ENCODE data around the gene SIGLEC11. TPM values are rescaled to one million over a fixed set of nuclear protein-coding genes. Genes with fewer than 3 reads are reported as not detected.

SIGLEC11 gene
- total RNA-seq, 4 donors from 2014 or later, result 1.2 to 3.2 TPM; not detected in 2

DNA sequence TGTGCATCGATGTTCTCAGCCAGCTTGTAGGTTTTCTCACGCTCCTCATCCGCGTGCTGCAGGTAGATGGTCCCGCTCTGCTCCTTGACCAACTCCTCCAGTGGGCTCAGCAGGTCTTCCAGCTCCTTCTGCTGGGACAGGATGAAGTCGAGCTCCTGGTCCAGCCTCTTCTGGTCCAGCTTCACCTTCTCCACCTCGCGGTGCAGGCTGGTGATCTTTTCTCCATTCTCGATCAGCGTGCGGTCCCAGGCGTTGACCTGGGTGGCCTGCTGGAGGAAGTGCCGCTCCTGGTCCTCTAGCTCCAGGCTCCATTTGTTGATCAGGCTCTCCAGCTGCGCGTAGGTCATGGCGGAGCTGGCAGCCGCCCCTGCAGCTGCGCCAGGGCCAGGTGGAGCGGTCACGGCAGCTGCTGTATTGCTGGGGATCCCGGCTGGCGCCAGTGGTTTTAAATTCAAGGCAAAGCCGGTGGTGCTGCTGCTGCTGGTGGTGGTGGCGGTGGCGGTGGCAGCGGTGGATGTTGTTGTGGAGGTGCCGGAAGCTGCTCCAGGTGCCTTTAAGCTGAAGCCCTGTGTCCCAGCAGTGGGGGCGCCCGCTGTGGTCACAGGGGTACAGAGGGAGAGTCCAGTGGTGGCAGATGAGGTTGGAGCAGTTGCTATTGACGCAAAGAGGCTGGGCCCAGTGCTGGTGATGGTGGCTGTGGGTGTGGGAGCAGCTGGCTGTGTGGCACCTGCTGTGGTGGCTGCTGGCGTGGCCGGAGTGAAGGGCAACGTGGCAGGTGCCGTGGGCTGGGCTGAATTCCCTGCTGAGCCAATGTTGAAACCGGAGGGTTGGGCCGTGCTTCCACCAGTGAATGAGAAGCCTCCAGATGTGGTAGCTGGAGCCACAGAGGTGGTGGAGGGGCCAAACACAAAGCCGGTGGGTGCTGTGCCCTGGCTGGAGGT is 52.2 kb downstream of the SIGLEC11 start:
- intact Hi-C loops (cut with DNase I; ENCODE audit: low total_unique reads) (no loop called here), in situ Hi-C loops (cut with MboI; ENCODE audit: low pct_ligation_motif_present in 1 of 4, low pct_unique_long_range_greater_than_20kb in 1 of 4, low sequenced_read_pairs in 3 of 4) (no loop called here)
- Histone ChIP-seq H3K9me3 (no peaks in the 10 kb centered on the region), H3K27me3 (no peaks in the 10 kb centered on the region), H3K4me1 (peaks cover 0 to 14% (median 3%) of the 10 kb centered on the region in 4 donors), H3K27ac (no peak overlapping the region), H3K4me3 (no peak overlapping the region), H3K36me3 (peaks cover 0 to 16% (median 6%) of the 10 kb centered on the region in 4 donors)
- 97% methylated on average over 37 of the region's 37 CpGs; no CpG with 5 or more reads in 1 of the 2 donors for WGBS, 2 donors (ENCODE audit: low coverage in 1 of 2)
- no peak for DNase-seq
- TF ChIP-seq POLR2A (IDR thresholded peaks at IDR 0.05) (no peak), POLR2AphosphoS5 (IDR thresholded peaks at IDR 0.05) (no peak), EP300 (IDR thresholded peaks at IDR 0.05; ENCODE audit: low read depth) (no peak)
- TF ChIP-seq, protein P1, sequence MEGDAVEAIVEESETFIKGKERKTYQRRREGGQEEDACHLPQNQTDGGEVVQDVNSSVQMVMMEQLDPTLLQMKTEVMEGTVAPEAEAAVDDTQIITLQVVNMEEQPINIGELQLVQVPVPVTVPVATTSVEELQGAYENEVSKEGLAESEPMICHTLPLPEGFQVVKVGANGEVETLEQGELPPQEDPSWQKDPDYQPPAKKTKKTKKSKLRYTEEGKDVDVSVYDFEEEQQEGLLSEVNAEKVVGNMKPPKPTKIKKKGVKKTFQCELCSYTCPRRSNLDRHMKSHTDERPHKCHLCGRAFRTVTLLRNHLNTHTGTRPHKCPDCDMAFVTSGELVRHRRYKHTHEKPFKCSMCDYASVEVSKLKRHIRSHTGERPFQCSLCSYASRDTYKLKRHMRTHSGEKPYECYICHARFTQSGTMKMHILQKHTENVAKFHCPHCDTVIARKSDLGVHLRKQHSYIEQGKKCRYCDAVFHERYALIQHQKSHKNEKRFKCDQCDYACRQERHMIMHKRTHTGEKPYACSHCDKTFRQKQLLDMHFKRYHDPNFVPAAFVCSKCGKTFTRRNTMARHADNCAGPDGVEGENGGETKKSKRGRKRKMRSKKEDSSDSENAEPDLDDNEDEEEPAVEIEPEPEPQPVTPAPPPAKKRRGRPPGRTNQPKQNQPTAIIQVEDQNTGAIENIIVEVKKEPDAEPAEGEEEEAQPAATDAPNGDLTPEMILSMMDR (IDR thresholded peaks at IDR 0.05), result no peak

DNA sequence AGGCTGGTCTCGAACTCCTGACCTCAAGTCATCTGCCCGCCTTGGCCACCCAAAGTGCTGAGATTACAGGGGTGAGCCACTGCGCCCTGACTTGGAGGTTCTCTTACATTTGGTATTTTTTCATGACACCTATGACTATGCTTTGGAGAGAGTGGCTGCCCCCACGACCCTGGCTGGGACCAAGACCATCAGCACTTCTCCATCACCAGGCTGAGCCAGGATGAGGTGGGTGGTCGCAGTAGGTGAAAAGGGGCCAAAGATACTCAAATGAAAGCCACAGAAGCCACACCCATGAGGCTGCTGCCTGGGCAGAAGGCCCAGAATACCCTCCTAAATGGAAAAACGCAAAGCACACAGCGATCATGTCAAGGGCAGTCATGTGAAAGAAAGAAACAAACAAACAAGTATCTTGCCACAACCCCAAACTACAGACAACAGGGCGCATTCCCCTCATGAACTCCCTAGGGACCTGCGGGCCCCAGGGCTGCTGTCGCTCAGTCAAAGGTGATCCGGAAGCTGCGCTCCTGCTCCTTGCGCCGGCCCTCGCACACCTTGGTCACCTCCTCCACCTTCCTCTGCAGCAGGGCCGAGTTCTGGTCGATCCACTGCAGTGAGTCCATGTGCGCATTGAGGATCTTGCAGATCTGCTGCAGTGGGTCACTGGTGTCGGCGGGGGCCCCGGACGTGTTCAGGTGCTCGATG is 53.1 kb downstream of the SIGLEC11 start:
- intact Hi-C loops (cut with DNase I; ENCODE audit: low total_unique reads) (no loop called here), in situ Hi-C loops (cut with MboI; ENCODE audit: low pct_ligation_motif_present in 1 of 4, low pct_unique_long_range_greater_than_20kb in 1 of 4, low sequenced_read_pairs in 3 of 4) (no loop called here)
- TF ChIP-seq, protein P1 (IDR thresholded peaks at IDR 0.05), result no peak
- TF ChIP-seq EP300 (IDR thresholded peaks at IDR 0.05; ENCODE audit: low read depth), result no peak
- TF ChIP-seq POLR2AphosphoS5 (IDR thresholded peaks at IDR 0.05), result no peak
- H3K4me3 ChIP-seq, result no peak overlapping the region
- WGBS, 2 donors (ENCODE audit: low coverage in 1 of 2), result 60 to 84% methylated on average over 2 to 23 of the region's 23 CpGs
- H3K27ac ChIP-seq, result no peak overlapping the region
- peaks cover 0 to 14% (median 6%) of the 10 kb centered on the region in 4 donors for H3K36me3 ChIP-seq
- H3K4me1 ChIP-seq, result peaks cover 0 to 14% (median 3%) of the 10 kb centered on the region in 4 donors
- no peak for DNase-seq
- H3K27me3 ChIP-seq, result no peaks in the 10 kb centered on the region
- no peaks in the 10 kb centered on the region for H3K9me3 ChIP-seq

DNA sequence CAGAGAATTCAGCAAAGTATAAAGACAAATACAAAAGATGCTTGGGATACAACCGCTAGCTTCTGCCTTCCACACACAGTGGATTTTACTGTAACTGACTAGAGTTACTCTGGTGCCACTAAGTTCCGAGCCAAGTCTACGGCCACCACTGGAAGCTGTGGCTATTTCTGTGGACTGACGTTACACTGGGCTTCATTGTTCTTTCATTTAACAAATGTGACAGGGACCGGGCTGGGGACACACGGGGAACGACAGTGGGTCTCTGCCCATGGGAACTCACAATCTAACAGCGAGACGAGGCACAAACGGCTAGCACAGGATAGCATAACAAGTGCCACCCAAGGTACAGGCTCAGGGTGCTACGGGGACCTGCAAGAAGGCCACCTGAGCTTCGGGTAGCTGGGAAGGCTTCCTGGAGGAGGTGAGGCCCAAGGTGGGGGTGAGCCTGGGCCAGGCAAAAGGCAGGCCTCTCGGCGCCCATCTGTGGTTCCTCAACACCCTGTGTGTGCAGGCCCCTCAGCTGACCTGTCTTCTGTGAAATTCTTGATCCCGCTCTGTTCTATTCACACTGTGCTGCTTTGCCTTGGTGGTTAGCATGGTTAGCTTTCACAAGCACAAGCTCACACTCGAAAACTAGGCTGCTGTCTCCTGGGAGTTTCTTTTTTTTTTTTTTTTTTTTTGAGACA is 54.0 kb downstream of the SIGLEC11 start:
- H3K4me1 ChIP-seq, result peaks cover 0 to 14% (median 3%) of the 10 kb centered on the region in 4 donors
- DNase-seq, result no peak
- WGBS, 2 donors (ENCODE audit: low coverage in 1 of 2), result 87 to 88% methylated on average over 6 to 16 of the region's 16 CpGs
- in situ Hi-C loops (cut with MboI; ENCODE audit: low pct_ligation_motif_present in 1 of 4, low pct_unique_long_range_greater_than_20kb in 1 of 4, low sequenced_read_pairs in 3 of 4), result no loop called here
- H3K4me3 ChIP-seq, result no peak overlapping the region
- no peak overlapping the region for H3K27ac ChIP-seq
- no peaks in the 10 kb centered on the region for H3K9me3 ChIP-seq
- H3K27me3 ChIP-seq, result no peaks in the 10 kb centered on the region
- peaks cover 0 to 12% (median 6%) of the 10 kb centered on the region in 4 donors for H3K36me3 ChIP-seq
- TF ChIP-seq POLR2A (IDR thresholded peaks at IDR 0.05), result no peak
- intact Hi-C loops (cut with DNase I; ENCODE audit: low total_unique reads), result no loop called here

DNA sequence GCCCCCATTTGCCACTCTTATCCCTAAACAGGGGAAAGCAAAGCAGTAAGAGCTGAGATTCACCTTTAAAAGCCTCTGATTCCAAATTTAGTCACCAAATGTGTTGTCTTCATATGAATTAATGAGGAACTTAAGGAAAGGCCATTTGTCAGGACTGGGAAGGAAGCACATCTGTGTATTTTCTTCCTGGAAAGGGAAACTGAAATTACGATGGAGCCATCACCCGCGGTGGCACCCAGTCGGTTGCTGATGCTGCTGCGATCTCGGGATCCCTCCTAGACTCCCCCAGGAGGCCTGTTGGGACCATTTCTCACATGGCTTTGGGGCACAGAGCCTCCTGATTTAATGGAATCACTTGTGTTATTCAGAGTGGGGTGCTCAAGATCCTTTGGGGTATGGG is 56.8 kb downstream of the SIGLEC11 start:
- in situ Hi-C loops (cut with MboI; ENCODE audit: low pct_ligation_motif_present in 1 of 4, low pct_unique_long_range_greater_than_20kb in 1 of 4, low sequenced_read_pairs in 3 of 4) (no loop called here), intact Hi-C loops (cut with DNase I; ENCODE audit: low total_unique reads) (no loop called here)
- H3K27me3 ChIP-seq, result no peaks in the 10 kb centered on the region
- H3K27ac ChIP-seq, result no peak overlapping the region
- no peaks in the 10 kb centered on the region for H3K9me3 ChIP-seq
- H3K36me3 ChIP-seq, result peaks cover 0 to 12% (median 6%) of the 10 kb centered on the region in 4 donors
- H3K4me1 ChIP-seq, result no peaks in the 10 kb centered on the region
- TF ChIP-seq POLR2AphosphoS5 (IDR thresholded peaks at IDR 0.05) (no peak), POLR2A (IDR thresholded peaks at IDR 0.05) (no peak), EP300 (IDR thresholded peaks at IDR 0.05; ENCODE audit: low read depth) (no peak)
- TF ChIP-seq, protein P1 (IDR thresholded peaks at IDR 0.05), result no peak
- no peak overlapping the region for H3K4me3 ChIP-seq
- DNase-seq, result no peak
- 28 to 51% methylated on average over 4 to 6 of the region's 6 CpGs for WGBS, 2 donors (ENCODE audit: low coverage in 1 of 2)

Other genes with a start within 250 kb of the SIGLEC11 start
- gene TSKS, start 197.9 kb downstream of the SIGLEC11 start, total RNA-seq, result 10 to 100 TPM in 1 of 4 donors, under 1 TPM in 2, not detected in 1; 0.32 to 12.7 (median 0.82) TPM
- 100 to 1,000 TPM in 2 of 4 donors, 10 to 100 TPM in 2; 71.1 to 125 (median 93.0) TPM for gene AP2A1, start 194.2 kb downstream of the SIGLEC11 start, total RNA-seq
- 10 to 100 TPM; 10.2 to 20.1 (median 13.1) TPM for gene FUZ, start 147.9 kb downstream of the SIGLEC11 start, total RNA-seq
- 10 to 100 TPM; 26.9 to 46.6 (median 38.7) TPM for gene MED25, start 142.9 kb downstream of the SIGLEC11 start, total RNA-seq
- gene PTOV1, start 110.0 kb downstream of the SIGLEC11 start, total RNA-seq, result 100 to 1,000 TPM in 1 of 4 donors, 10 to 100 TPM in 3; 62.3 to 203 (median 66.8) TPM
- 100 to 1,000 TPM in 2 of 4 donors, 10 to 100 TPM in 2; 60.8 to 128 (median 99.6) TPM for gene PNKP, start 93.6 kb downstream of the SIGLEC11 start, total RNA-seq
- gene AKT1S1, start 83.8 kb downstream of the SIGLEC11 start, total RNA-seq, result 10 to 100 TPM; 15.3 to 29.7 (median 22.7) TPM
- 10 to 100 TPM; 26.4 to 80.8 (median 47.9) TPM for gene TBC1D17, start 83.5 kb downstream of the SIGLEC11 start, total RNA-seq
- 1 to 10 TPM in 1 of 4 donors, not detected in 3; 2.1 TPM for gene IL4I1, start 64.3 kb downstream of the SIGLEC11 start, total RNA-seq
- gene ATF5, start 32.0 kb downstream of the SIGLEC11 start, total RNA-seq, result 10 to 100 TPM in 1 of 4 donors, 1 to 10 TPM in 3; 2.6 to 10.5 (median 5.4) TPM
- gene NUP62, start 31.7 kb downstream of the SIGLEC11 start, total RNA-seq, result 100 to 1,000 TPM in 1 of 4 donors, 10 to 100 TPM in 3; 30.3 to 136 (median 32.6) TPM
- gene VRK3, start 64.2 kb upstream of the SIGLEC11 start, total RNA-seq, result 10 to 100 TPM; 26.3 to 67.7 (median 50.0) TPM
- gene ZNF473, start 64.8 kb upstream of the SIGLEC11 start, total RNA-seq, result 10 to 100 TPM in 2 of 4 donors, 1 to 10 TPM in 1, under 1 TPM in 1; 1.00 to 60.2 (median 7.9) TPM
- not detected for gene IZUMO2, start 202.1 kb upstream of the SIGLEC11 start, total RNA-seq
- 100 to 1,000 TPM; 321 to 814 (median 393) TPM for gene MYH14, start 242.4 kb upstream of the SIGLEC11 start, total RNA-seq